ENCODE results near the gene IMPA2.

DNA sequence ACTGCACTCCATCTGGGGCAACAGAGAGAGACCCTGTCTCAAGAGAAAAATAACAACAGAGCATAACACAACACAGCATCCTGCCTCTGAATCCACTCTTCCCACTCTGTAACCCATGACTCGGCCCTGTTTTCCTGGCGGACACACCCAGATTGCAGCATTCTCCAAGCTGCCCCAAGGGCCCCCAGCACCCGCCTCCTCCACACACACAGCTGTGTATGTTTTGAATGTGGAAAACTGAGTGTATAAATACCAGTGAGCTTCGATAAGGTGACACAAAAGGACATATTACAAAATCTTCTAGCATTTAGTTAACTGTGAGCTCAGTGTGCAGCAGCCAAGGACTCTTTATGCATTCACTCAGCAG is 13.0 kb downstream of the IMPA2 start:
- no peak for TF ChIP-seq EZH2 (IDR thresholded peaks at IDR 0.05; ENCODE audit: low read length)
- TF ChIP-seq, protein P1, sequence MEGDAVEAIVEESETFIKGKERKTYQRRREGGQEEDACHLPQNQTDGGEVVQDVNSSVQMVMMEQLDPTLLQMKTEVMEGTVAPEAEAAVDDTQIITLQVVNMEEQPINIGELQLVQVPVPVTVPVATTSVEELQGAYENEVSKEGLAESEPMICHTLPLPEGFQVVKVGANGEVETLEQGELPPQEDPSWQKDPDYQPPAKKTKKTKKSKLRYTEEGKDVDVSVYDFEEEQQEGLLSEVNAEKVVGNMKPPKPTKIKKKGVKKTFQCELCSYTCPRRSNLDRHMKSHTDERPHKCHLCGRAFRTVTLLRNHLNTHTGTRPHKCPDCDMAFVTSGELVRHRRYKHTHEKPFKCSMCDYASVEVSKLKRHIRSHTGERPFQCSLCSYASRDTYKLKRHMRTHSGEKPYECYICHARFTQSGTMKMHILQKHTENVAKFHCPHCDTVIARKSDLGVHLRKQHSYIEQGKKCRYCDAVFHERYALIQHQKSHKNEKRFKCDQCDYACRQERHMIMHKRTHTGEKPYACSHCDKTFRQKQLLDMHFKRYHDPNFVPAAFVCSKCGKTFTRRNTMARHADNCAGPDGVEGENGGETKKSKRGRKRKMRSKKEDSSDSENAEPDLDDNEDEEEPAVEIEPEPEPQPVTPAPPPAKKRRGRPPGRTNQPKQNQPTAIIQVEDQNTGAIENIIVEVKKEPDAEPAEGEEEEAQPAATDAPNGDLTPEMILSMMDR (optimal IDR thresholded peaks at IDR 0.05 in 1 of 3, IDR thresholded peaks at IDR 0.05 in 1 of 3, conservative IDR thresholded peaks at IDR 0.05 in 1 of 3; ENCODE audit: extremely low read depth in 1 of 3, insufficient read depth in 2 of 3, low read length in 3 of 3), result no peak

All from keratinocyte (primary cell).